NT2/D1 (cell line): ENCODE results near the gene TUBA1C.

Experiments used
- SUZ12 ChIP-seq: IDR thresholded peaks from 2 replicates; pipeline ENCODE4 v1.6.1; 2011; ENCODE audit not compliant: insufficient read length, insufficient read depth; ENCODE audit errors: extremely low read depth
- YY1 ChIP-seq: IDR thresholded peaks from 2 replicates; pipeline ENCODE4 v1.6.1; 2011; ENCODE audit not compliant: insufficient read length, insufficient read depth
- ZNF274 ChIP-seq: IDR thresholded peaks from 2 replicates; pipeline ENCODE4 v1.6.1; 2011; ENCODE audit warnings: mild to moderate bottlenecking, low read depth, low read length

- TF ChIP-seq SUZ12 (no peak), ZNF274 (no peak), YY1 (no peak)
These were observed 43.9 kb upstream of the TUBA1C start for GRCh38 chr12:49220972-49221371.
